Colonic mucosa (tissue), 4 donors: Measurements from ENCODE around the gene LRMDA. TPM values are rescaled to one million over a fixed set of nuclear protein-coding genes. Genes with fewer than 3 reads are reported as not detected.

Experiments
- DNase-seq: peaks from one replicate; pipeline ENCODE4 v3.0.0-alpha.2; 2020
- H3K27ac ChIP-seq: fragments of 200-600 bp; one replicate; pipeline ENCODE4 v1.8.0; 2021
- H3K27me3 ChIP-seq: fragments of 200-600 bp; one replicate; pipeline ENCODE4 v1.8.0; 2021
- H3K36me3 ChIP-seq: fragments of 200-600 bp; one replicate; pipeline ENCODE4 v1.8.0; 2021
- H3K4me1 ChIP-seq: fragments of 200-600 bp; one replicate; pipeline ENCODE4 v1.8.0; 2021; ENCODE audit warnings: mild to moderate bottlenecking
- H3K4me3 ChIP-seq: fragments of 200-600 bp; one replicate; pipeline ENCODE4 v1.8.0; 2021
- H3K9ac ChIP-seq, 2 donors: one replicate each; pipeline ENCODE4 v1.7.0; 2013; ENCODE audit warnings: control low read depth in 2 of 2, low read depth in 2 of 2, low read length in 2 of 2
- H3K9me3 ChIP-seq: fragments of 200-600 bp; one replicate; pipeline ENCODE4 v1.8.0; 2021
- intact Hi-C: fragments of 100-400 bp; cut with DNase I; formaldehyde crosslinking; loops from one replicate; pipeline ENCODE4 v1.14.1; 2022
- total RNA-seq, 2 donors: library from RNA; stranded (reverse); fragmentation: NEBNext Ultra II Directional in 1 of 2; extraction: Animal tissue kit (Norgen Biotek cat#: 25700) in 1 of 2; gene quantifications; one replicate each; pipeline ENCODE4 v1.2.1, GENCODE V29; 2021
- TF ChIP-seq, protein P1 (sequence below): fragments of 200-600 bp; IDR thresholded peaks from one replicate; pipeline ENCODE4 v1.8.0; 2022; ENCODE audit warnings: antibody characterized with exemption, mild to moderate bottlenecking
- donor health status: healthy.
- donor health status: DM: no; HTN: no; CAD: no.
- donor health status: DM: no; HTN: no; CAD: no.

LRMDA gene
- total RNA-seq, 2 donors from 2014 or later = 2.5 to 5.2 TPM

DNA sequence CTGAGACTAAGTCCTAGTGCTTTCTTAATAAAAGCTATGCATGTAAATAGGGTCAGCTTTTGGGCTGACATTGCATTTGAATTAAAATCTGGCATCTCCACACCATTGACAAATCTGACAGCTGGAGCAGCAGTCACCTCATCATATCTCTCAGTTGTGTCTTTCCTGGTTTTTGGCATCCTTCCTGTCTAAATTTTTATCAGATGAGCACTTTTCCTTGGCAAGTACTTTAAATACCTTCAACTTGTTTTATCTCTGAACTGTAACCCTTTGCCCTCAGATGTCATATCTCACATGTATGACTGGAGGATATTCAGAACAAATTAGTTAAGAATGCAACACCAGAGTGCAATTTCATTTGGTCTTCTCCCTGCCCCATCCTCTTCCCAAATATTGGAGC is 1066.2 kb downstream of the LRMDA start:
- TF ChIP-seq, protein P1, sequence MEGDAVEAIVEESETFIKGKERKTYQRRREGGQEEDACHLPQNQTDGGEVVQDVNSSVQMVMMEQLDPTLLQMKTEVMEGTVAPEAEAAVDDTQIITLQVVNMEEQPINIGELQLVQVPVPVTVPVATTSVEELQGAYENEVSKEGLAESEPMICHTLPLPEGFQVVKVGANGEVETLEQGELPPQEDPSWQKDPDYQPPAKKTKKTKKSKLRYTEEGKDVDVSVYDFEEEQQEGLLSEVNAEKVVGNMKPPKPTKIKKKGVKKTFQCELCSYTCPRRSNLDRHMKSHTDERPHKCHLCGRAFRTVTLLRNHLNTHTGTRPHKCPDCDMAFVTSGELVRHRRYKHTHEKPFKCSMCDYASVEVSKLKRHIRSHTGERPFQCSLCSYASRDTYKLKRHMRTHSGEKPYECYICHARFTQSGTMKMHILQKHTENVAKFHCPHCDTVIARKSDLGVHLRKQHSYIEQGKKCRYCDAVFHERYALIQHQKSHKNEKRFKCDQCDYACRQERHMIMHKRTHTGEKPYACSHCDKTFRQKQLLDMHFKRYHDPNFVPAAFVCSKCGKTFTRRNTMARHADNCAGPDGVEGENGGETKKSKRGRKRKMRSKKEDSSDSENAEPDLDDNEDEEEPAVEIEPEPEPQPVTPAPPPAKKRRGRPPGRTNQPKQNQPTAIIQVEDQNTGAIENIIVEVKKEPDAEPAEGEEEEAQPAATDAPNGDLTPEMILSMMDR = no peak
- intact Hi-C loops = no loop called here
- DNase-seq = no peak

DNA sequence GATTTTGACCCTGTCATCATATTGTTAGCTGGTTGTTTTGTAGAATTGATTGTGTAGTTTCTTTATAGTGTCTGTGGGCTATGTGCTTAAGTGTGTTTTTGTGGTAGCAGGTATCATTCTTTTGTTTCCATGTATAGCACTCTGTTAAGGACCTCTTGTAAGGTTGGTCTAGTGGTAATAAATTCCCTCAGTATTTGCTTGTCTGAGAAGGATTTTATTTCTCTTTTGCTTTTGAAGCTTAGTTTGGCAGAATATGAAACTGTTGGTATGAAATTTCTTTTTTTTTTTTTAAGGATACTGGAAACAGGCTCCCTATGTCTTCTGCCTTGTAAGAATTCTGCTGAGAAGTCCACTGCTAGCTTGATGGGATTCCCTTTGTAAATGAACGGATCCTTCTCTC is 1073.4 kb downstream of the LRMDA start:
- intact Hi-C loops = no loop called here
- Histone ChIP-seq H3K9ac (no peak overlapping the region), H3K27ac (no peak overlapping the region), H3K36me3 (no peaks in the 10 kb centered on the region), H3K27me3 (no peaks in the 10 kb centered on the region), H3K9me3 (no peaks in the 10 kb centered on the region), H3K4me3 (no peak overlapping the region), H3K4me1 (no peaks in the 10 kb centered on the region)
- TF ChIP-seq, protein P1 = no peak
- no peak for DNase-seq

More for the DNA sequence above, 1066.2 kb downstream of the LRMDA start:
- no peak overlapping the region for H3K27ac ChIP-seq
- no peaks in the 10 kb centered on the region for H3K27me3 ChIP-seq
- no peak overlapping the region for H3K9ac ChIP-seq
- no peak overlapping the region for H3K4me3 ChIP-seq
- H3K4me1 ChIP-seq = no peaks in the 10 kb centered on the region
- no peaks in the 10 kb centered on the region for H3K36me3 ChIP-seq
- H3K9me3 ChIP-seq = no peaks in the 10 kb centered on the region

DNA sequence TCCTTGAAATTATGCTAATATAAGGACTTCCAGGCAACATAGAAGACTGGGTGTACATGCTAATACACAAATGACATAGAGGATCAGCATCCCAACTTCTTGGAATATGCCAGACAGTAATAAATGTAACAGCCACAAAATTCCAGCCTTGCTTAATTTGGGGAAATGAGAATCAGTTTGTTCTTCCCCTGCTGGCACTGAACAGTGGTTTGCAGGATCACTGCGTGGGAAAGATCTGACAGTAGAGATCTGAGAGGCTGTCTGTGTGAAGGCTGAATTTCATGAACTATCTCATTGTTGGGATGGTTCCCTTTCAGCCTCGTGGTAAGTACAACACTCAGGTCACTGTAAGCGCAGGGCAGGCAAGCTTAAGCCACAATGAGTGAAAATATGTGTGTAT is 1078.0 kb downstream of the LRMDA start:
- no peaks in the 10 kb centered on the region for H3K4me1 ChIP-seq
- H3K9me3 ChIP-seq = no peaks in the 10 kb centered on the region
- no peak overlapping the region for H3K9ac ChIP-seq
- H3K27ac ChIP-seq = no peak overlapping the region
- TF ChIP-seq, protein P1 = no peak
- H3K36me3 ChIP-seq = no peaks in the 10 kb centered on the region
- DNase-seq = no peak
- intact Hi-C loops = no loop called here
- no peak overlapping the region for H3K4me3 ChIP-seq
- no peaks in the 10 kb centered on the region for H3K27me3 ChIP-seq

DNA sequence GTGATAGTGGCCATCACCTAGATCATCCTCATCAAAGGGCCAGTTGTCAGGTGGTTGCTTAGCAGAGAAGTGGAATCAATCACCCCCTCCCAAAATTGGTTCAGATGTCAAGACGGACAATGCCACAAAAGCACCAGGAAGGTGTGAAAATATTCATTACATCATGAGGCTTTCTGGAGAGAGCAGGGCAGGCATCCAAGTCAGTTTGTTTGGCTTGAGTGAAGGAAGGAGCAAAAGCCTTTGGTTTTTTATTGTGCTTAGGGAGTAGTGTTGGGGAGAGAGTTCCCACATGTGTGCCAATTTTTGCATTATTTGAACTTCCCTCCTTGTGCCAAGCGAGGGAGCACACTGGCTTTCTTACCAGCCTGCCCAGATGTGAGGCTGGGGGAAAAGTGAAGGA is 1082.9 kb downstream of the LRMDA start:
- H3K4me3 ChIP-seq = no peak overlapping the region
- H3K36me3 ChIP-seq = no peaks in the 10 kb centered on the region
- no peak overlapping the region for H3K9ac ChIP-seq
- H3K27ac ChIP-seq = no peak overlapping the region
- H3K9me3 ChIP-seq = no peaks in the 10 kb centered on the region
- no peaks in the 10 kb centered on the region for H3K27me3 ChIP-seq
- H3K4me1 ChIP-seq = no peaks in the 10 kb centered on the region
- no peak for DNase-seq
- TF ChIP-seq, protein P1 = no peak
- intact Hi-C loops = no loop called here

DNA sequence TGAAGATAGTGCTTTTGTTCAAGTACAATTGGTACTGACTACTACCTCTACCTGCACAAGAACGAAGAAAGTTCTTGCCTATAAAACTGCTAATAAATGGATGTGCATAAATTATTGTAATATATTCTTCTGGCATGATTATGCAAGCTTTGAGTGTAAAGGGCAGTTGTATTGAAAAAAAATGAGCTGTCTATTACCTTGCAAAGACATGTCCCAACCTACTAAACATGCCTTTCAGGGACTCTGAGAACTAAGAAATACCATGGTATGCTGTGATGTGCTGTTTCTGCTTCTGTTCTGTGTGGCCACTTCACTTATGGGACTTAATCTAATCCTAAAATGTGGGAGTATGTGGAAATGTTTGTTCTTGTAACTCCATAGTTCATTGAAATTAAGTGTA is 1083.4 kb downstream of the LRMDA start:
- no peaks in the 10 kb centered on the region for H3K4me1 ChIP-seq
- no peak for DNase-seq
- no peaks in the 10 kb centered on the region for H3K36me3 ChIP-seq
- no peaks in the 10 kb centered on the region for H3K9me3 ChIP-seq
- intact Hi-C loops = no loop called here
- no peaks in the 10 kb centered on the region for H3K27me3 ChIP-seq
- TF ChIP-seq, protein P1 = no peak
- no peak overlapping the region for H3K4me3 ChIP-seq
- no peak overlapping the region for H3K27ac ChIP-seq
- H3K9ac ChIP-seq = no peak overlapping the region

DNA sequence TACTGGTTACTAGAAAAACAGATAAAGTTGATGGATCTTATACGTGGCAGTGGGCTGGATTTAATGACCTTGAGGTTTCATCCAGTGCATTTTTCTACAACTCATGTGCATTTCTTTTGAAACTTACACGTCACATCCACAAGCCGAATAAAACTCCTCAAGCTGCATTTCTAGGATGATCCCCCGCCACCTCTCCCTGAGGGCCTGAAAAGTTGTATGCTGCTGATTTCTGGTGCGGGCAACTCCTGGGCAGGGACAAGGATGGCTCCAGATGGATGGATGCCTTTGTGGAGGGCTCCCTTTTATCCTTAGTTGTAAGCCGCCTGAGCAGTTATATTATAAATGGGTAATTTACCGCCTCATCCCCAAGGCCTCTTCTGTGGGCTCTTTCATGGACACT is 1091.1 kb downstream of the LRMDA start:
- H3K4me1 ChIP-seq = no peaks in the 10 kb centered on the region
- no peaks in the 10 kb centered on the region for H3K36me3 ChIP-seq
- no peak overlapping the region for H3K9ac ChIP-seq
- H3K9me3 ChIP-seq = no peaks in the 10 kb centered on the region
- no peak overlapping the region for H3K27ac ChIP-seq
- intact Hi-C loops = no loop called here
- no peak for DNase-seq
- no peaks in the 10 kb centered on the region for H3K27me3 ChIP-seq
- TF ChIP-seq, protein P1 = no peak
- H3K4me3 ChIP-seq = no peak overlapping the region
